ENCODE measurements around the gene NKAIN1.

DNA sequence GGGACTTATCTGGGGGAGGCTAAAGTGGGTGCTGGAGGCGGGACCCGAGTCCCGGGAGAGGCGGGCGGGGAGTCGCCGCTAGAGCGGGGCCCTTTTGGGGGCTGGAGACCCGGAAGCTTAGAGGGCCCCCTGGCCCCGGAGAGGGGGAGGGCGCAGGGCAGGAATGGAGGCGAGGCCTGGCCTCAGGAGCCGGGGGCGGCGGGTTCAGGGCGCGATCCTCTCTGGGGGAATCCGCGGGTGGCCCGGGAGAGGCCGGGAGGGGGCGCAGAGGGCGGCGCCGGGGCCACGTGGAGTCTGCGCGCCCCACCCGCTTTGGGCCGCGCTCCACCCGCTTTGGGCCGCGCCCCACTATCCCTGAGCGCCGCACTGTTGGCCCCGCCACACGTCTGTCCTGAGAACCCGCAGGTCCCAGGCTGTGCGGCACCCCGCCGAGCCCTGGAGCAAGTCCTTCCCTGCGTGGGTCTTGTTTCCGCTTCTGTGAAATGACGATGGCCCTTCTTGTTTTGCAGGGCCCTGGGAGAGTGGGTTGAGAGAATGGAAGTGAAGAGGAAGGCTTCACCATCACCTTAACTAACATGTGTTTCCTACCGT lies 84.4 kb downstream of the NKAIN1 start:
- TF ChIP-seq CTCF (IDR thresholded peaks at IDR 0.05) (peak in 2 of 3 experiments; percentile 23 to 28), POLR2A (IDR thresholded peaks at IDR 0.05) (no peak)

Measured in testis (tissue), 2 donors.